Measurements from ENCODE around the gene AKTIP.

Gene AKTIP

GRCh38 chr16:53494636-53495035 lies 8.4 kb downstream of the AKTIP start:
- no peak overlapping the region for H3K4me3 ChIP-seq (replicated peaks in 1 of 2; ENCODE audit: low read depth in 2 of 2, low read length in 2 of 2)
- TF ChIP-seq, protein P1, sequence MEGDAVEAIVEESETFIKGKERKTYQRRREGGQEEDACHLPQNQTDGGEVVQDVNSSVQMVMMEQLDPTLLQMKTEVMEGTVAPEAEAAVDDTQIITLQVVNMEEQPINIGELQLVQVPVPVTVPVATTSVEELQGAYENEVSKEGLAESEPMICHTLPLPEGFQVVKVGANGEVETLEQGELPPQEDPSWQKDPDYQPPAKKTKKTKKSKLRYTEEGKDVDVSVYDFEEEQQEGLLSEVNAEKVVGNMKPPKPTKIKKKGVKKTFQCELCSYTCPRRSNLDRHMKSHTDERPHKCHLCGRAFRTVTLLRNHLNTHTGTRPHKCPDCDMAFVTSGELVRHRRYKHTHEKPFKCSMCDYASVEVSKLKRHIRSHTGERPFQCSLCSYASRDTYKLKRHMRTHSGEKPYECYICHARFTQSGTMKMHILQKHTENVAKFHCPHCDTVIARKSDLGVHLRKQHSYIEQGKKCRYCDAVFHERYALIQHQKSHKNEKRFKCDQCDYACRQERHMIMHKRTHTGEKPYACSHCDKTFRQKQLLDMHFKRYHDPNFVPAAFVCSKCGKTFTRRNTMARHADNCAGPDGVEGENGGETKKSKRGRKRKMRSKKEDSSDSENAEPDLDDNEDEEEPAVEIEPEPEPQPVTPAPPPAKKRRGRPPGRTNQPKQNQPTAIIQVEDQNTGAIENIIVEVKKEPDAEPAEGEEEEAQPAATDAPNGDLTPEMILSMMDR (IDR thresholded peaks at IDR 0.05; ENCODE audit: low read depth, low read length) = no peak
- DNase-seq (ENCODE audit: low read depth in 2 of 2) = no peak

DNA sequence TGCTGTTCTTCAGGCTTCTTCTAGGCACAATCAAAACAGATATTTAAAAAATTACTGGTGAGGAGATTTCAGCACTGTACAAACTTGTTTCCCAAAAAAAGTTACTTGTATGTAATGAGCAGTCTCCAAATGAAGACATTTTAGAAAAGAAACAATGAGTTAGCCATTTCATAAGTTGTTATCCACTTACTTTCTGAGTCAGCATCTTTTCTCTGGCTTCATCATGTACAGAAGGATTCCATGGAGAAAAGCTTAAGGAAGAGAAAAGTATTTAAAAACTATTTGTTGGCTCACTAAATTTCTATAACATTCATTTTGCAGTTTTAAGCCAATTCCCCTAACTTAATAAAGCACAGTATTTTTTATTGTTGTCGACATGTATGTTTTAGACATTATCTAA lies 10.5 kb downstream of the AKTIP start:
- no peak overlapping the region for H3K4me3 ChIP-seq (replicated peaks in 1 of 2; ENCODE audit: low read depth in 2 of 2, low read length in 2 of 2)
- DNase-seq (ENCODE audit: low read depth in 2 of 2) = no peak
- TF ChIP-seq, protein P1 (IDR thresholded peaks at IDR 0.05; ENCODE audit: low read depth, low read length) = no peak

- no peak for DNase-seq (ENCODE audit: low read depth in 2 of 2)
- TF ChIP-seq, protein P1 (IDR thresholded peaks at IDR 0.05; ENCODE audit: low read depth, low read length) = no peak
- no peak overlapping the region for H3K4me3 ChIP-seq (replicated peaks in 1 of 2; ENCODE audit: low read depth in 2 of 2, low read length in 2 of 2)
Observed at GRCh38 chr16:53489755-53490154, 13.3 kb downstream of the AKTIP start.

DNA sequence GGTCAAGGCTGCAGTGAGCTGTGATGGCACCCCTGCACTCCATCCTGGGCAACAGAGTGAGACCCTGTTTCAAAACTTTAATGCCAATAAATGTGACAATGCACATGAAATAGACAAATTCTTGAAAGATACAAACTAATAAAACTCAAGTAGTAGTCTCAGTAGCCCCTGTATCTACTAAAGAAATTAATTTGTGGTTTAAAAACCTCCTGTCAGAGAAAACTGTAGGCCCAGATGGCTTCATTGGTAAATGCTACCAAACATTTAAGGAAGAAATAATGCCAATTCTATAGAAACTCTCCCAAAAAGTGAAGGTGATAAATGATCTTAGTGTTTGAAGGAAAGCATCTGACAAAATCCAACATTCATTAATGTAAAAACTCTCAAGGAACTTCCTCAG lies 16.8 kb downstream of the AKTIP start:
- no peak overlapping the region for H3K4me3 ChIP-seq (replicated peaks in 1 of 2; ENCODE audit: low read depth in 2 of 2, low read length in 2 of 2)
- TF ChIP-seq, protein P1 (IDR thresholded peaks at IDR 0.05; ENCODE audit: low read depth, low read length) = no peak
- no peak for DNase-seq (ENCODE audit: low read depth in 2 of 2)

DNA sequence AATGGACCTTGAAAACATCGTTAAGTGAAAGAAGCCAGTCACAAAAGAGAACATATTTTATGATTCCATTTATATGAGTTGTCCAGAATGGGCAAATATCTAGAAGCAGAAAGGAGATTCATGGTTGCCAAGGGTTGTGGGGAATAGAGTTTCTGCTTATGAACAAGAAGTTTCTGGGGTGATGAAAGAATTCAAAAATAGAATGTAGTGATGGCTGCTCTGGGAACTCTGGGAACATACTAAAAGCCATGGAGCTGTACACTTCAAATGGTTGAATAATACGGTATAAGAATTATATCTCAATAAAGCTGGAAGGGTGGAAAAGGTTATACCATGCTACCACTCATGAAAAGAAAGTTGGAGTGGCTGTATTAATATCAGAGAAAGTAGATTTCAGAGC lies 18.5 kb downstream of the AKTIP start:
- DNase-seq (ENCODE audit: low read depth in 2 of 2) = no peak
- H3K4me3 ChIP-seq (replicated peaks in 1 of 2; ENCODE audit: low read depth in 2 of 2, low read length in 2 of 2) = no peak overlapping the region
- TF ChIP-seq, protein P1 (IDR thresholded peaks at IDR 0.05; ENCODE audit: low read depth, low read length) = no peak

GRCh38 chr16:53482123-53482522 lies 20.9 kb downstream of the AKTIP start:
- peak; percentile 5 to 40 for DNase-seq (ENCODE audit: low read depth in 2 of 2)
- TF ChIP-seq, protein P1 (IDR thresholded peaks at IDR 0.05; ENCODE audit: low read depth, low read length) = no peak
- no peak overlapping the region for H3K4me3 ChIP-seq (replicated peaks in 1 of 2; ENCODE audit: low read depth in 2 of 2, low read length in 2 of 2)

DNA sequence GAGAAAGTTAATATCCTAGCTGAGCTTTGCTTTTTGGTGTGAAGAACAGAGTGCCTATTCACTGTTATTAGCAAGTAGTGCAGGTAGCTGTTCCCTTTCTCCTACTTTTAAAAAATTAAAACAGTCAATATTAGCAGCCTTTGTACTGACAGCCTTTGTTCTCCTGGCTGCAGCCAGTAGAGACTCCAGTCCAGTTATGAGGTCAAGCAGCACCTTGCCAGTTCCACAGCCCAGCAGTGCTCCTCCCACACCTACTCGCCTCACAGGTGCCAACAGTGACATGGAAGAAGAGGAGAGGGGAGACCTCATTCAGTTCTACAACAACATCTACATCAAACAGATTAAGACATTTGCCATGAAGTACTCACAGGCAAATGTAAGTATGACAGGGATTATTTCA lies 22.6 kb downstream of the AKTIP start:
- H3K4me3 ChIP-seq (replicated peaks in 1 of 2; ENCODE audit: low read depth in 2 of 2, low read length in 2 of 2) = no peak overlapping the region
- TF ChIP-seq, protein P1 (IDR thresholded peaks at IDR 0.05; ENCODE audit: low read depth, low read length) = no peak
- no peak for DNase-seq (ENCODE audit: low read depth in 2 of 2)
